ENCODE data around the gene CFAP74. TPM values are rescaled to one million over a fixed set of nuclear protein-coding genes. Genes with fewer than 3 reads are reported as not detected.

CFAP74 gene
- total RNA-seq, 1 donor from 2014 or later: not detected

DNA sequence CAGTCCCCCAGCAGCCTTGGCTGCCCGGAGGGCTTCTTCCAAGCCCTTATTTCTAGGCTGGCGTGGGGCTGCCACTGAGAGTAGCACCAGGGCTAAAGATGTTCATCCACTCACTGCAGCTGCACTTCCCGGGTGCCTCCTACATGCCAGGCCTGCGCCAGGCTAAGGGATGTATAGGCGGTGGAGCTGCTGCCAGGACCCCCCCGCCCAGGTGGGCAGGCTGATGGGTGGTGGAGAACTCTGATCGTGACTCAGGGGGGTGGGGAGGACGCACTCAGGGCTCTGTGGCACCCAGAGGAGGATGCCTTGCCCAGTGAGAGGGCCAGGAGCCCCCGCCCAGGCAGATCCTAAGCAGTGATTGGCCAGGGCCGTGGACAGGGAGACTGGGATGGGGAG, 34.1 kb downstream of the CFAP74 start:
- Mint-ChIP-seq H3K9me3 (no peaks in the 10 kb centered on the region), H3K4me3 (no peak overlapping the region), H3K27me3 (peaks cover 2% of the 10 kb centered on the region), H3K36me3 (ENCODE audit: low read depth) (no peaks in the 10 kb centered on the region), H3K27ac (no peak overlapping the region), H3K4me1 (peaks cover 2% of the 10 kb centered on the region)
- DNase-seq: no peak
- intact Hi-C loops (cut with micrococcal nuclease): no loop called here

DNA sequence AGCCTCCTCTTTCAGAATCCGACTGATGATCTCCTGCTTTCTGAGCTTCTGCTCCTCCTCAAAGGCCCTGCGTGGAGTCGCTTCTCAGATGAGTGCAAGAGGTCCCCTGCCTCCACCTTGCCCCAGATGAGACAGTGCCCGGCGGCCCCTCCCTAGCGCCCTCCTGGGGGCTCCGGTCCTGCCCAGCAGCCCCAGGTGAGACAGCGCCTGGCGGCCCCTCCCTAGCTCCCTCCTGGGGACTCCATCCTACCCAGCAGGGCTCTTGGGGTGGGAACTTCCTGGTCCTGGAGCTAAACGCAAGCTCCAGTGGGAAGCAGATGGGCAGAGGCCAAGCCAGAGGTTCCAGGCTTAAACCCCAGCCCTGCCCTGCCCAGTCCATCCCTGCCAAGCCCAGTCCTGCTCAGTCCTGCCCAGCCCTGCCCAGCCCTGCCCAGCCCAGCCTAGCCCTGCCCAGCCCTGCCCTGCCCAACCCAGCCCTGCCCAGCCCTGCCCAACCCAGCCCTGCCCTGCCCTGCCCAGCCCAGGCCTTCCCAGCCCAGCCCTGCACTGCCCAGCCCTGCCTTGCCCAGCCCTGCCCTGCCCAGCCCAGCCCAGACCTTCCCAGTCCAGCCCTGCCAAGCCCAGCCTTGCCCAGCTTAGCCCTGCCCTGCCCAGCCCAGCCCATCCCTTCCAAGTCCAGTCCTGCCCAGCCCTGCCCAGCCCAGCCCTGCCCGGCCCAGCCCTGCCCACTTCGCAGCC, 34.6 kb downstream of the CFAP74 start:
- no peak for DNase-seq
- no peak overlapping the region for H3K4me3 Mint-ChIP-seq
- intact Hi-C loops (cut with micrococcal nuclease): no loop called here
- H3K27ac Mint-ChIP-seq: no peak overlapping the region
- peaks cover 2% of the 10 kb centered on the region for H3K27me3 Mint-ChIP-seq
- H3K36me3 Mint-ChIP-seq (ENCODE audit: low read depth): no peaks in the 10 kb centered on the region
- no peaks in the 10 kb centered on the region for H3K9me3 Mint-ChIP-seq
- peaks cover 2% of the 10 kb centered on the region for H3K4me1 Mint-ChIP-seq

GRCh38 chr1:1967879-1968278, 35.7 kb downstream of the CFAP74 start:
- intact Hi-C loops (cut with micrococcal nuclease): no loop called here
- no peak for DNase-seq
- Mint-ChIP-seq H3K27me3 (peaks cover 2% of the 10 kb centered on the region), H3K27ac (no peak overlapping the region), H3K9me3 (no peaks in the 10 kb centered on the region), H3K36me3 (ENCODE audit: low read depth) (no peaks in the 10 kb centered on the region), H3K4me3 (no peak overlapping the region), H3K4me1 (peaks cover 2% of the 10 kb centered on the region)

- H3K36me3 Mint-ChIP-seq (ENCODE audit: low read depth): no peaks in the 10 kb centered on the region
- peaks cover 2% of the 10 kb centered on the region for H3K4me1 Mint-ChIP-seq
These were observed 36.4 kb downstream of the CFAP74 start for GRCh38 chr1:1967151-1967550.

DNA sequence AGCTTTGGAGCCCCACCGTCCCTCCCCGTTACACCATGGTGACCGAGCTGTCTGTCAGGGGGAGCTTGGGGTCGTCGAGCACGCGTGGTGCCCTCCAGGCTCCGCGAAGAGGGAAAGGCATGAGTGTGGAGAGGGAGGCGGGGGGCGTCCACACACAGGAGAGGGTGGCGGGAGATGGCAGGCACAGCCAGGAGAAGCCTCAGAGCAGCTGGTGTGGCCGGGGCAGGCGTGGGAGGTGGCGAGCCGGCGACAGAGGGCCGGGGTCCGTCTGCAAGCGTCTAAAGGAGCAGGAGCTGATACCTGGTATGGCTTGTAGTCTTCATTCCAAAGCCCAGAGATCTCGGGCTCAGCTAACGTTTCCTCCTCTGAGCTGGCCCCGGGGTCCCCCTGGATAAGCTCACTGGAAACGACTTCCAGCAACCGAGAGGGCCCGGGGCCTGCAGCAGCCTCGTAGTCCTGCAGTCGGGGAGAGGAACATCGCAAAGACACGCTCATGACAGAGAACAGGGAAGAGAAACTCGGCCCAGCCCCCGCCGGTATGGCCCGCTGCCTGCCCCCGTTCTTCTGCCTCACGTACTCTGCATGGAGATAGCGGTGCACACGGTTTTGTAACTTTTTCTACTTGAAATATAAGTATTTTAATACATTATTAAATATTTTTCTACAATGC, 37.4 kb downstream of the CFAP74 start:
- intact Hi-C loops (cut with micrococcal nuclease): no loop called here
- Mint-ChIP-seq H3K27ac (no peak overlapping the region), H3K36me3 (ENCODE audit: low read depth) (no peaks in the 10 kb centered on the region), H3K9me3 (no peaks in the 10 kb centered on the region), H3K4me1 (peaks cover 2% of the 10 kb centered on the region), H3K27me3 (peaks cover 2% of the 10 kb centered on the region), H3K4me3 (no peak overlapping the region)
- DNase-seq: no peak

More at GRCh38 chr1:1967151-1967550, 36.4 kb downstream of the CFAP74 start:
- Mint-ChIP-seq H3K9me3 (no peaks in the 10 kb centered on the region), H3K4me3 (no peak overlapping the region), H3K27me3 (peaks cover 2% of the 10 kb centered on the region), H3K27ac (no peak overlapping the region)
- no peak for DNase-seq
- intact Hi-C loops (cut with micrococcal nuclease): no loop called here

- intact Hi-C loops (cut with micrococcal nuclease): no loop called here
- Mint-ChIP-seq H3K27me3 (peaks cover 7% of the 10 kb centered on the region), H3K4me1 (peaks cover 2% of the 10 kb centered on the region), H3K36me3 (ENCODE audit: low read depth) (no peaks in the 10 kb centered on the region), H3K27ac (no peak overlapping the region), H3K4me3 (no peak overlapping the region), H3K9me3 (no peaks in the 10 kb centered on the region)
- no peak for DNase-seq
These were observed 38.0 kb downstream of the CFAP74 start for GRCh38 chr1:1965546-1965945.

- peaks cover 7% of the 10 kb centered on the region for H3K27me3 Mint-ChIP-seq
- no peak for DNase-seq
- no peaks in the 10 kb centered on the region for H3K36me3 Mint-ChIP-seq (ENCODE audit: low read depth)
- H3K4me1 Mint-ChIP-seq: peaks cover 2% of the 10 kb centered on the region
- no peak overlapping the region for H3K4me3 Mint-ChIP-seq
- H3K27ac Mint-ChIP-seq: no peak overlapping the region
- H3K9me3 Mint-ChIP-seq: no peaks in the 10 kb centered on the region
- intact Hi-C loops (cut with micrococcal nuclease): no loop called here
These were observed 38.8 kb downstream of the CFAP74 start for GRCh38 chr1:1964811-1965210.

- Mint-ChIP-seq H3K4me3 (no peak overlapping the region), H3K27ac (no peak overlapping the region), H3K27me3 (peaks cover 7% of the 10 kb centered on the region), H3K4me1 (peaks cover 2% of the 10 kb centered on the region), H3K9me3 (no peaks in the 10 kb centered on the region), H3K36me3 (ENCODE audit: low read depth) (no peaks in the 10 kb centered on the region)
- intact Hi-C loops (cut with micrococcal nuclease): no loop called here
- DNase-seq: no peak
These were observed 40.0 kb downstream of the CFAP74 start for GRCh38 chr1:1963570-1963969.

DNA sequence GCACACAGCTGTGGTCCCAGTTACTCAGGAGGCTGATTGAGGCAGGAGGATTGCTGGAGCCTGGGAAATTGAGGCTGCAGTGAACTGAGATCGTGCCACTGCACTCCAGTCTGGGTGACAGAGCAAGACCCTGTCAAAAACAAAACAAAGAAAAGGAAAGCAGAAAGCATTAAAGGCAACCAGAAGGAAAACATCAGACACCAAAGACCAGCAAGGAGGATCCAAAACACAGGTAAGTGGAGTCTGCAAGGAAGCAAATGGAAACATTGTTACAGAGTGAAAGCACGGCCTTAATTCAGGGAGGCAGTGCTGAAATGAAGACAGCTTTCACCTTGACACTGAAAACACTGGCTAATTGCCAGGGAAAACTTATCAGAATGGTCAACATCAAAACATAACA, 40.8 kb downstream of the CFAP74 start:
- Mint-ChIP-seq H3K4me1 (peaks cover 1% of the 10 kb centered on the region), H3K27ac (no peak overlapping the region), H3K9me3 (no peaks in the 10 kb centered on the region), H3K36me3 (ENCODE audit: low read depth) (no peaks in the 10 kb centered on the region), H3K27me3 (peaks cover 7% of the 10 kb centered on the region), H3K4me3 (no peak overlapping the region)
- no peak for DNase-seq
- intact Hi-C loops (cut with micrococcal nuclease): no loop called here

DNA sequence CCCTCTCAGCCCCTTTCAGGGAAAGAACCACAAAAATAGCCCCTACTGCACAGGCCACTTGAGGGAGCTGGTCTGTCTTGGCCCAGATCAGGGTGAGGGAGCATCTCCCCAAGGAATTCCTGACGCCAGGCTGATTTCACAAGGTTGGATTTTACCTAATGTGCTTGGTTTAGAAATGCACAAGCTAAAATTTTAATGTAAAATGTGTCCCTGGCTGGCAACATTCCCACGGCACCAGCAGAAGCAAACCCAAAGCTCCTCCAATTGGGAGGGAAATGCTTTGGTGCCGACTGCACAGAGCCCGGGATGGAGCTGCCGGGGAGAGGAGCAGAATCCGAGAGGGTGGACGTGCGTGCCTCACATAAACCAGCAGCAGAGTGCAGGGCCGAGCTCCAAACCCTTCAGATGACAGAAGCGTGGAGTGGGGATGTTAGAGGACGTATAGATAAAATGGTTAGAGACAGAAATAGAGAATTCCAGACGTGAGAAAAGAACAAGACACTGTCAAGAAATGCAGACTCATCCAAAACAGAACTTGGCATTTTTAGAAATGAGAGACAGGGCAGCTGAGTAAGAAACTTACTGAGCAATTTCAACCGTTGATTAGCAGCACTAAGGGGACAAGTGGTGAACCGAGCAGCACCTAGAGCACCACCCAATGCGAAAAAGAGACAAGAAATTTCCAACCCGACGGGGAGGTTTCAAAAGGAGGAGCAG, 42.9 kb downstream of the CFAP74 start:
- intact Hi-C loops (cut with micrococcal nuclease): loop anchor here (2.0 kb wide), 1 partner anchor 84 kb away; no protein-coding TSS in a partner anchor
- H3K4me3 Mint-ChIP-seq: no peak overlapping the region
- no peaks in the 10 kb centered on the region for H3K9me3 Mint-ChIP-seq

GRCh38 chr1:1959840-1960479, 43.6 kb downstream of the CFAP74 start:
- no peak overlapping the region for H3K27ac Mint-ChIP-seq
- H3K9me3 Mint-ChIP-seq: no peaks in the 10 kb centered on the region
- H3K4me1 Mint-ChIP-seq: no peaks in the 10 kb centered on the region
- peaks cover 6% of the 10 kb centered on the region for H3K27me3 Mint-ChIP-seq
- H3K4me3 Mint-ChIP-seq: no peak overlapping the region
- intact Hi-C loops (cut with micrococcal nuclease): loop anchor here (2.0 kb wide), 1 partner anchor 85 kb away; no protein-coding TSS in a partner anchor
- H3K36me3 Mint-ChIP-seq (ENCODE audit: low read depth): no peaks in the 10 kb centered on the region
- peak; percentile 92 for DNase-seq

More for the DNA sequence above, 42.9 kb downstream of the CFAP74 start:
- Mint-ChIP-seq H3K27ac (no peak overlapping the region), H3K36me3 (ENCODE audit: low read depth) (no peaks in the 10 kb centered on the region), H3K27me3 (peaks cover 6% of the 10 kb centered on the region), H3K4me1 (no peaks in the 10 kb centered on the region)
- no peak for DNase-seq

DNA sequence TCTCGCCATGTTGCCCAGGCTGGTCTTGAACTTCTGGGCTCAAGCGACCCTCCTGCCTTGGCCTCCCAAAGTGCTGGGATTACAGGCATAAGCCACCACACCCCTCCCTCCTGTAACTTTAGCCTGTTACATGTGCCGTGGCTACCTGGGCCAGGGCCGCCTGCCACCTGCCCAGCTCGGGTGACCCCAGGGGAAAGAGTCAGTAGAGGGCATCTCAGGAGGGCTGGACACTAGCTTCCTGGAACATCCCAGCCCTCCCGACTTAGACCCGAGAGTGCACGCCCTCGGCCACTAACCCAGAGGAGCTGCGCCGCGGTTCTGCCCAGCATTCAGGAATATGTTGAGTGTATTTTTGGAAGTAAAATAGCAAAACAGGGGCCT, 44.1 kb downstream of the CFAP74 start:
- H3K4me1 Mint-ChIP-seq: no peaks in the 10 kb centered on the region
- peaks cover 6% of the 10 kb centered on the region for H3K27me3 Mint-ChIP-seq
- H3K4me3 Mint-ChIP-seq: no peak overlapping the region
- H3K36me3 Mint-ChIP-seq (ENCODE audit: low read depth): no peaks in the 10 kb centered on the region
- H3K27ac Mint-ChIP-seq: no peak overlapping the region
- H3K9me3 Mint-ChIP-seq: no peaks in the 10 kb centered on the region
- intact Hi-C loops (cut with micrococcal nuclease): no loop called here
- no peak for DNase-seq

GRCh38 chr1:1958071-1958541, 45.5 kb downstream of the CFAP74 start:
- no peak for DNase-seq
- intact Hi-C loops (cut with micrococcal nuclease): no loop called here
- Mint-ChIP-seq H3K4me1 (no peaks in the 10 kb centered on the region), H3K9me3 (no peaks in the 10 kb centered on the region), H3K27ac (no peak overlapping the region), H3K27me3 (peaks cover 6% of the 10 kb centered on the region), H3K36me3 (ENCODE audit: low read depth) (no peaks in the 10 kb centered on the region), H3K4me3 (no peak overlapping the region)
